Measurements from ENCODE around the gene DPEP3.
"Not testable (repeated sequence)": the region's sequence is repeated elsewhere in the genome, so short reads cannot be mapped to it uniquely, and the experiment has no call there.

Gene DPEP3

DNA sequence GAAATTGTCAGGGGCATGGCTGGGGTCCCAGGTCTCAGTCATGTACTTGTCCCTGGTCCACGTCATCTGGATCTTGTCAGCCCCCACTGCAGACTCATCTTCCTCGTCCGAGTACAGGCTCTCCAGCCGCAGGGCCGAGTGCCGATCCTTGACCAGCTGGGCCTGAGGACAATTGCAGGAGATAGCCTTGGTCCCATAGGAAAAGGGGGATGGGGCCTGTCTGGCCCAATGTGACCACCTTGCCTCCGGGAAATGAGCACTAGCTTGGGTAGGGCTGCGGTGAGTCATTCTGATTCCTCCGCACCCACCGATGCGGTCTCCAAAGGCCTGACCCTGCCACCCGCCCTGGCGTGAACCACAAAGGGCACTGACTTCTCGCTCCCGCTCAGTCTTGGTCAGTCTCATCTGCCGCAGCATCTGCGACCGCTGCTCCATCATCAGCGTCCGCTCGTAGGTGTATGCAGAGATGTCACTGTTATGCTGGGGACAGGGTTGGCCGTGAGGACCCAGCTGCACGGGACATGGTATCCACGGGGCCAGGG lies 34.8 kb downstream of the DPEP3 start:
- DNase-seq (ENCODE audit: low read depth in 2 of 2), result no peak

DNA sequence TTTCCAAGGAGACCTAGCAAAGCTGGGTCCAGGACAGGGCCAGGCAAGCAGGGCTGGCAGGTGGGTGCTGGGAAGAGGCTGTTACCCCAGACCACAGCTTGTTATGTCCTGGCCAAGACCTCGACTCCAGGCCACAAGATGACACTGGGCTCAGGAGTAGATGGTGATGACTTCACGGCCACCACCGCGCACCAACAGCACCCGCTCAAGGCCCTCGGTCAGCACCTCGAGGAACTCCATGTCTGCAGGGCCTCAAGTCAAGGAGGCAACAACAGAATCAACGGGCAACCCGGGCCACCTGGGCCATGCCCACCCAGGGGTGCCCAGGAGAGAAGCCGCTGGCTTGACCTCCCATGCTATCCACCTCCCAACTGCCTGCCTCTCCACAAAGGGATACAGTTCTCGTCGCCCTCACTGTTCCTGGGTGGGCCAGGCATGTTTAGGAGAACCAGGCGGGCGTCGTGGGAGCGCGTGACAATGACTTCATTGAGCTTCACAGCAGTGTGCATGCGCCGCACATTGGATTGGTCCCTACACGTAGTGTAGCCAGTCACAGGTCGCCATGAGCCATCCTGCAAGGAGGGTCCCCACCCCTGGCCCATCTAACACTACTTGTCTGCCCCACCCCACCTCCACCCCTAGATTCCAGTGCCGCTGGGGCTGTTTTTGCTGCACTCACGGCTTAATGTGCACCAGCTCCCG lies 35.5 kb downstream of the DPEP3 start:
- no peak for DNase-seq (ENCODE audit: low read depth in 2 of 2)

DNA sequence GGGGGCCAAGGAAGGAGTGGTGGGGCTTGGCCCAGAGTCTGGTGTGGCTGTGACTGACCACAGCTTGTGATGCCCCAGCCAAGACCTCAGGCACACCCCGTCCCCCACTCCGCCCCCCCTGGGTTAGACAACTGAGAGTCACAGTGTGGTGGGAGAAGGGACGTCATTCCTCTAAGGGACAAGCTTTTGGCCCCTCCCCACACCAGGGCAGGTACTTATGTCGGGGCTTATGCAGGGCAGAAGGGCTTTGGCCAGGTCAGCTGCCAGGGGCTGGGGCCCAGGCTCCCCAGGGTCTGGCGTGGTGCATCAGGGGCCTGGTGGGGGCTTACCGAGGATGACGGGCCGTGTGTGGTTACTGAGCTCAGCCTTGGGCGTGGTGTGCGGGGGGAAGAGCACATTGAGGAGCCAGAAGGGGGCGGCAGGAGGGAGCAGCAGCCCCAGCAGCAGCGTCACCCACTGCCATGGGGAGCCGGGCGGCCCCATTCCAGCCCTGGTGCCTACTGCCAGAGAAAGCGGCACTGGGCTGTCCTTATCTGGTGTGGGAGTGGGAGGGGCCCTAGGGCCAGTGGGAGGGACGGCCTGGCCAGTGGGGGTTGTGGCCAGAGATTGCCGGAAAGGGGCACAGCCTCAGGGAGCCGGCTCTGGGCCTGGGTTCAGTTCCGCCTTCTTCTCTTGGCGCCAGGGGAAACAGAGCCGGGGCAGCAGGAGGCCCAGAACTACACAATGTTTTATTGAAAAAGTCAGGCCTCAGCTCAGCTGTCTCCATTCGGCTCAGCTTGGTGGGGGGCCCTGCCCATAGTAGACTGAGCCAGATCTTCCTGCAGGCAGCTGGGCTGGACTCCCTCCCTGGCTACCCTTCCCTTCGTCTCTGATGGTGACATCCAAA lies 36.4 kb downstream of the DPEP3 start, which contains the start of gene LCAT:
Gene LCAT, minus strand, starts transcription at position 502 of the 886 bp plus-strand sequence. Its CDS starts 19 bp downstream, at position 483.
- DNase-seq (ENCODE audit: low read depth in 2 of 2), result no peak

DNA sequence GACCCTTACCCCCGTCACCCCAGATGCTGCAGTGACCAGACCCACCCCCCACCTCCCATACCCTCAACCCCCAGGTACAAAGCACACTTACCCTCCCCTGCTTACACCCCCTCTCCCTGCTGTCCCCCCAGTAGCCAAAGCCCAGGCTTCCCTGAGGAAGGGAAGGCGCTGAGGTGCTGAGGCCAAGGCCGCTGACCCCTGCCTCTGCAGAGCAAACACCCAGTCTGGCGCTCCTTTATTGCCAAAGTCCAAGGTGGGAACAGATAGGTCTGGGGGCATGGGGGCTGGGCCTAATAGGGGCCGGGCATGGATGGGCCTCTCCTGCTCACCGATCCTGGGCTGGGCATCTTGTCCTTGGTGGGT lies 37.1 kb downstream of the DPEP3 start:
- no peak for DNase-seq (ENCODE audit: low read depth in 2 of 2)

DNA sequence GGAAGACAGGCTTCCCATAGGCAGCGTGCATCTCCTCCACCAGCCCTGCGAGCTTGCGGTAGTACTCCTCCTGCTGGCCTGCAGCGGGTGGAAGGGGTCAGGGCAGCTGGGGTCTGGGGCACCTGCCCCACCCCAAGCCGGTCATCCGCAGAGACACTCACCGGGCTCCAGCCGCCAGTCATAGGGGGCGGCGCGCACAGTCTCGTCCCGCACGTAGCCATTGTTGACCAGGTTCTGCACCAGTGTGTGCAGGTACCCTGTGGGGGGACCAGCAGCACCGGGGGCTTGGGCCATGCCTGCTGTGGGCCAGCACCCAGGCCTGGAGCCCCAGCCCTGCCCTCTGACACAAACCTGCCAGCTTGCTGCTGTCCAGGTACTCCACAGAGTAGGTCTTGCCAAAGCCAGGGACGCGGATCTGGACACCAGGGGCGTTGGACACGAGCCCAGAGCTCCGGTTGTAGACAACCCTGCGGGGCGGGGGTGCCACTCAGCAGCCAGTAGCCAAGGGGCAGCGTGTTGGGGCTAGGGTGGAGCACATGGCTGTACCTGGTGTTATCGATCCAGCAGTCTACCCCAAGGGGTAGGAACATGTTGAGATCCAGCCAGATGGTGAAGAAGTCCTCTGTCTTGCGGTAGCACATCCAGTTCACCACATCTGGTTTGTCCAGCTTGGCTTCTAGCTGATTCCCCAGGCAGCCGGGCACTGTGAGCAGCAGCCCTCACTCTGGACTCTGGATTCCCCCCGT lies 37.6 kb downstream of the DPEP3 start:
- no peak for DNase-seq (ENCODE audit: low read depth in 2 of 2)

DNA sequence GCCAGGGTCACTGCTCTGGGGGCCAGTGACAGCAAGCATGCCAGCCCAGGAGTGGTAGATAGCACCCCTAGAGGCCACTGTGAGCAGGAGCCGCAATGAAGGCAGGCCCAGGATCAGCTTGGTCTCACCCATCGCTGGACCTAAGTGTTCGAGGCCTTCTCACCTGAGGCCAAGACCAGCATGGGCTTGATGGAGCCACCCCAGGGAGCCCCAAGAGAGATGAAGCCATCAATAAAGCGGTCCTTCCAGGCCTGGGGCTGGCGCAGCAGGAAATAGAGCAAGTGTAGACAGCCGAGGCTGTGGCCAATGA lies 38.1 kb downstream of the DPEP3 start:
- no peak for DNase-seq (ENCODE audit: low read depth in 2 of 2)

DNA sequence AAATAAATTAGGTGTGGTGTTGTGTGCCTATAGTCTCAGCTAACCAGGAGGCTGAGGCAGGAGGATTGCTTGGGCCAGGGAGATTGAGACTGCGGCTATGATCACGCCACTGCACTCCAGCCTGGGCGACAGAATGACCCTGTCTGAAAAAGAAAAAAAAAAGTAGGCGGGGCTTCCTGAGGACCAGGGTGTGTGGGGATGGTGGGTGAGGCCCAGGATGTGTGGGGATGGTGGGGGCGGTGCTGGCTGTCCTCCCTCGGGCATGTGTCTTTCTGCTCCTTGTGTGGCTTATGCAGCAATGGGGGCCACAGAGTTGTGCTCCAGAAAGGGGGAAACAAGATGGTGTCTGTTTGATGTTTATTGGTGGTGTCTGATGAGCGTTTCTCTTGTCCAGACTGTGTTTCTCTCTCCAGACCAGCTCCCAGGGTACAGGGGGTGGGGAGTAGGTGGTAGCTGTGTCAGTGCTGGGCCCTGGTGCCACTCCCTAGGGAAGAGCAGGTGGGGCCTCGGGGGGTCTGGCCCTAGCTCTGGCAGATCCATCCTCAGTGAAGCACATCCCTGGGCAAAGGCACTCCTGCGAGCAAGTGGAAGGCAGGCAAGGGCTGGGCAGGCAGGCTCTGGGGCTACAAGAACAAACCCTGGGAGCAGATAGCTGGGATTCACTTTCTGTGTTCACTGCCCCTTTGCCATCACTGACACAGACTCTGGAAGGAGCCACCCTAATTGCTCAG lies 38.7 kb downstream of the DPEP3 start:
- no peak for DNase-seq (ENCODE audit: low read depth in 2 of 2)

DNA sequence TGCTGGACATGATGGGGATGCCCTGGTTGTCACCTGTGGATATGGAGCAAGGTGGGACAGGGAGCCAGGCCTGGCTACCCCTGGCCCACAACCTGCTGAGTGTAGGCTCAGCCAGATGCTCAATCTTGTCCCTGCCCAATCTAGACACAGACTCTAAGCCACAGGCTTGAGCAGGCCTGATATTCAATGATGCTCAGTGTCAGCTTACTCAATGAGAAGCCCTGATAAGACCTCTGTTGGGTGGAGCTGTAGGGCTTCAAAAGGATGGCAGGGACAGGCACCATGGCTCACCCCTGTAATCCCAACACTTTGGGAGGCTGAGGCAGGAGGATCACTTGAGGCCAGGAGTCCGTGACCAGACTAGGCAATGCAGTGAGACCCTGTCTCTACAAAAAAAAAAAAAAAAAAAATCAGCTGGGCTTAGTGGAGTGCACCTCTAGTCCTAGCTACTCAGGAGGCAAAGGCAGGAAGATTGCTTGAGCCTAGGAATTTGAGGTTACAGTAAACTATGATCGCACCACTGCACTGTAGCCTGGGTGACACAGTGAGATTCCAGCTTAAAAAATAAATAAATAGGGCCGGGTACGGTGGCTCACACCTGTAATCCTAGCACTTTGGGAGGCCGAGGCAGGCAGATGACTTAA lies 39.7 kb downstream of the DPEP3 start:
- DNase-seq (ENCODE audit: low read depth in 2 of 2), result no peak

DNA sequence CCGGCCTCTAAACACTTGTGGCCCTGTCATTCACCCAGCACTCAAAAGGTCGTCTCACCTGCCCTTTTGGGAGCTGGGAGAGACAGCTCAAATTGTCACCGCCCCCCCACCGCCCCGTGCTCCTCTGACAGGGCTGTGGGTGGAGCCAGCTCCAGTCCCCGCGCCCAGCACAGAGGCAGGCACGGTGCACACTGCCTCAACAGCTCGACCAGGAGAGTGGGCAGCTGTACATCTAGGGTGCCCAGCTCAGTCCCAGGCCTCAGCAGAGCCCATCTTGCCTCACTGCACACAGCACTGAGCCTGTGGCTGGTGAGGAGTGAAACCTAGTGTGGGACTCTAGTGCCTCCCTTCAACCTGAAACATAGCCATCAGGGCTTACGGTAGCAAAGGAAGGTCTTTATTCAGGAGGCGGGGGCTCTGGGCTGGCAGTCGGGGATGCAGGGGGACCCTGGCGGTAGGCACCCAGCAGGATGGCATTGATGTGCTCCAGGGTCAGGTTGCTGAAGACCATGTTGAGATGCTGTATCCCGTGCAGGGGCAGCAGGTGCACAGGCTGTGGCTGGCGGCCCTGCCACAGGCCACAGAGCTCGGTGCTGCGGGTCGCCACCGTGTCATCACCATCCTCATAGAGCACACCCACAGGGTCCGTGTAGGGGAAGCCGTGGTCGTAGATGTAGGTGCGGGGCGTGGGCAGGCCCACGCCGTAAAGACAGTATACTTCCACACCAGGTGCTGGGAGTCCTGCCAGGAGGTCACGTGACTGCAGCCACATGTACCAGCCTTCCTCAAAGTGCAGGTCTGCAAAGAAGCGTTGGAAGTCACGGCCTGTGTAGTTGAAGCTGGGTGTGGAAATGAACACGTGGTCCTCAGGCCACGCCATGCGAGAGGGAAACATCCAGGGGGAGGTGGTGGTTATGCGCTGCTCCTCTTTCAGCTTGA lies 40.5 kb downstream of the DPEP3 start:
- DNase-seq (ENCODE audit: low read depth in 2 of 2), result peak in 1 of 2 donors; percentile 26

DNA sequence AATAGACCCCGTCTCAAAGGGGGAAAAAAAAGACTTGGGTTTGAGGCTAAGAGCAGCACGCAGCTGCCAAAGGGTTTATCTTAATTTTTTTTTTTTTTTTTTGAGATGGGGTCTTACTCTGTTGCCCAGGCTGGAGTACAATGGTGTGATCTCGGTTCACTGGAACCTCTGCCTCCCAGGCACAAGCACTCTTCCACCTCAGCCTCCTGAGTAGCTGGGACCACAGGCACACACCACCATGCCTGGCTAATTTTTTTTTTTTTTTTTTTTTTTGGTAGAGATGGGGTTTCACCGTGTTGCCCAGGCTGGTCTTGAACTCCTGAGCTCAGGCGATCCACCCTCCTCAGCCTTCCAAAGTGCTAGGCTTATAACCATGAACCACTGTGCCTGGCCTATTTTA lies 42.6 kb downstream of the DPEP3 start:
- DNase-seq (ENCODE audit: low read depth in 2 of 2), result not testable (repeated sequence)

DNA sequence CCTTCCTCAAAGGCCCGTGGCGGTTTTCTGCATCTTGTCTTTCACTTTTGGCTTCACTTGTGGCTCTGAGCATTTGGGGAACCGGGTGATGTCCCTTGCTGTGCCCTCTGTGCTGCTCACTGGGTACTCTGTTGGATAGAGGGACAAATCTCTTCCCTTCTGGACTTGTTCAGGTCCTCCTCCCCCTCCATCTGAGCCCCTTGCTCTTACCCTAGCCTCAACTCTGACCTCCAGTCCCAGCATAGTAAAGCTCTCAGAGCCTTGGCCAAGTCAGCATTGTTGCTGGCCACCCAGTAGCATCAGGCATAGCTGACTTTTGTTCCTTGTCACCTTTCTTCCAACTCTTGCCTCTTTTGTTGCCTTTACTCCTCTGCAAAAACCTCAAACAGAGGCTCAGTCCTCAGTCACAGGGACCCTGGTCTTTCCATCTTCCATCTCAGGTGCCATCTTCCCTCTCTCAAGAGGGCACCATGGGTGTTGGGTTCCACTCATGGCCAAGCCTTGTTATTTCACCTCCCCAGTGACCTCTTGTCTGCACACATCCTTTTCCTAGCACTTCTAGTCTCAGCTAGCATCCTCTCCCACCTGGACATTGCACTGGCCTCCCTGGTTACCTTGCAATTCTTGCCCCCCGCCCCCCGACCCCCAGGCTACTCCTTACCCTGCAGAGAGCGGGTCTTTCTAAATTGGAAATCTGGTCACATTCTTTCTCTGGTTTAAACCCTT lies 43.3 kb downstream of the DPEP3 start:
- DNase-seq (ENCODE audit: low read depth in 2 of 2), result peak; percentile 67 to 76

DNA sequence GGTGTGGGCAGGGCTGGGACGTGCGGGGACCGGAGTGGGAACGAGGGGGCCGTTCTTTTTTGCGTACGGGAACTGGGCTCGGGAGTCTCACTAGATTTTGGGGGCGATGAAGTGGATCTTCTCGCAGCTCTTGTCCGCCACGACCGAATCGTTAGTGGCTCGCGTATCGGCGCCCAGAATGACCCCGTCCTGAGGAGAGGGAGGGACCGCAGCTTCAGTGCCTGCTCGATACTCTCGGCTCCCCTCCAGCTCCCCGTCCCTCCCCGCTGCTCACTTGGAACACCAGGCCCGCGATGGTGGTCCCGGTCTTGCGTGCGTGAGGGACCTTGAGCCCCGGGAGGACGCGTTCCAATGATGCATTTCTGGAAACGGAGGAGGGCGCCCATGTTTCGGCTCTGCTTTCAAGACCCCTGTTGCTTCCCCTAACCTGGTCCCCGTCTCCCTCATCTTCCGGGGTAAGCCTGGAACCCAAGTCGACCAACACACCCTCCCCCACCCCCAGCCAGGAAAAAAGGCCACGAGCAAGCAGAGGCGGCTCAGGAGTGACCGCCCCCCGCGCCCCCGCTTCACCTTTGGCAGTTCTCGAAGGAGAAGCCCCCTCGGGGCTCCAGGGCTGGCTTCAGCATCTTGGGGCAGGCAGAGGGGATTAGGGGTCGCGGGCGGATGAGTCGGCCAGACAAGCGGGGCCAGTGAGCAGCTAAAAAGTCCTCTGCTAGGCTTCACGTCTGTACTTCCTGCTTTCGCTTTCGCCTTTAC lies 44.0 kb downstream of the DPEP3 start, which contains the start of gene PSMB10:
Gene PSMB10, minus strand, starts transcription at position 727 of the 756 bp plus-strand sequence. Its CDS starts 101 bp downstream, at position 626.
- DNase-seq (ENCODE audit: low read depth in 2 of 2), result no peak

DNA sequence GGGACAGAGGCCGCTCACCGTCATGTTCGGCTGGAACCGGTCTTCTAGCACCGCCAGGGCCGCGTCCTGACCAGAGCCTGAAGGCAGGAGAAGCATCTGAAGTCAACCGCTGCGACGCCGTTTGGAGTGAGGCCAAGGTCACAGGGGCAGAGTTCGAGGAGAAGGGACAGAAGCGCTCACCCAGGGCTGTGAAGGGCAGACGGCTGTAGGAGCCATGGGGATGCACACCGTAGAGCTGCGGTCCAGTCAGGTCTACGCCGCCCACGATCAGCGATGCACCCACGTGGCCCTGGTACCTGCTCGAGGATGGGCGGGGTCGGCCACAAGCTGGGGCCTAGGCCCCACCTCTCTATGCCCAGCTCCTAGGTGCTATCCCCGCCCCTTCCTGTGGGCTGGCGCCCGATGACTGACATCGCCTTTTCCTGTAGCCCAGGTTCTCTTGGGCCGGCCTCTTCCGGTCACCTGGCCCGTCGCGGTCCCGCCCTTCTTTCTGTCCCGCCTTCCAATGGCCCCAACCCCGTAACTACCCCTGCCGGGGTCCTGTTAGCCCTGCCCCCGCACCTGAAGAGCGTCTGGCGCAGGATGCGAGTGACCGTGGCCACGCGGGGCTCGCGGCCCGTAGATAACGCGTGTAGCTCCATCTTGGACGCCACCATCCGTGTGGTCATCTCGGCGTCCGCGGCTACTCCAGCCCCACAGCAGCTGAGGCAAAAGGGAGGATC lies 44.7 kb downstream of the DPEP3 start:
- DNase-seq (ENCODE audit: low read depth in 2 of 2), result peak; percentile 93 to 95

DNA sequence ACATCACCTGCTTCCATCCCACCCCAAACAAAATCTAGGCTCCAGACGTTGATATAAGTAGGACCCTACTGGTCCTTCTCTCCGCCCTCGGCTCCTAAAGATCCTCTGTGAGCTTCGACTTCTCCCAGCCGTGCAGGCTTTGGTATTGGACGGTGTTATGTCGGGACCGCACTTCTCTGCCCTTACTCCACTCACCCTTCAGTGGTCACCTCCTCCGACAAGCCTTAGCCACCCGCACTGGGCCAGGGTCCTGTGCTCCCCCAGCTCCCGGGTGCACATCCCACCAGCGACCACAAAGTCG lies 45.2 kb downstream of the DPEP3 start:
- no peak for DNase-seq (ENCODE audit: low read depth in 2 of 2)

DNA sequence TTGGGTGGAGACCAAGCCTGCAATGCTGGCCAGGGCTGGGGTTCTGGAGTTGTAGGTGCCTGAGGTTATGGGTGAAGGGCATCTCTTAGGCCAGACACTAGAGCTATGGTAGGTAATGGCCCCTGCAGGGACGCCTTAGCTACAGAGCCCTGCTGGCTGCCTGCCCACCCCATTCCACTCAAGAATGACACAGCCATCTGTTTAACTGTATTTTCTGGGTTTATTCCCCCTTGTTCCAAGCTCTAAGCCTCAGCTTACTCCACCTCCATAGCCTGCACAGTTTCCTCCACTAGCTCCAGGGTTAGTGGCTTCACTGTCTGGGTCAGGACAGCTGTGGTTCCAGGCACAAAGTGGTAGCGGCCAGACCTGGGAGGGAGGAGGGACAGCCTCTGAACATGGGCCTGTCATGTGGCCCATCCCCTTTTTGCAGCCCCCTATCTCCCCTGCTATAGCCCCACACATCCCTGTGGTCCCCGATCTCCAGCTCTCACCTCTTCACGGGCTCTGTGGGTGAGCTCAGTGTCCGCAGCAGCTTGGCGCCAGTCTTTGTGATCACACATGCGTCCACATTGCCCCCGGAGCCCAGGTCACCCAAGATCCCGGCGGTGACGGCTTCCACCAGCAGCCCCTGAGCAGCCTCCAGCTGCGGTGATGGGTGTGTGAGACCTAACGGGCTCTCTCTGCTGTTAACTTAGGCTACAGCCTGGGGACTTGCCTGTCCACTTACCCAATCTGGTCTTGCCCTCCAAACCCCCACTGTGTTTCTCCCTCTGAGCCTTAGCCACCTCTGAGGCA lies 45.8 kb downstream of the DPEP3 start:
- DNase-seq (ENCODE audit: low read depth in 2 of 2), result no peak

DNA sequence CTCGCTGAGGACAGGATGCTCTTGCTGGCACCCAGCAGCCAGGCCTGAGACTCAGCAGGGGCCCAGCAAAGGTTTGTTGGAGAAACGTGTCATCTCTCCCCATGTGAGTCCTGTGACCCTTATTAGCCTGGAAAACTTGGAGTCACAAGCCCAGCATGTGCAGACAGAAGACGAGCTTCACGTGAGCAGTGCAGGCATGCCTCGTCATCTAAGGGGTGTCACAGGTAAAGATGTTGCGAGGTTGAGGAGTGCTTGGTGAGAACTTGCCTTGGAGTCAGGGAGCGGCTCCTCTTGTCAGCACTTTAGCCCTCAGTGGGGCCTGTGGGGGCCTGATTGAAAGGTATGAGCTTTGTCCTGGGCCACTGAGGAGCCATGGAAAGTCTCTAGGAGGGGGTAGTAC lies 46.5 kb downstream of the DPEP3 start:
- no peak for DNase-seq (ENCODE audit: low read depth in 2 of 2)

DNA sequence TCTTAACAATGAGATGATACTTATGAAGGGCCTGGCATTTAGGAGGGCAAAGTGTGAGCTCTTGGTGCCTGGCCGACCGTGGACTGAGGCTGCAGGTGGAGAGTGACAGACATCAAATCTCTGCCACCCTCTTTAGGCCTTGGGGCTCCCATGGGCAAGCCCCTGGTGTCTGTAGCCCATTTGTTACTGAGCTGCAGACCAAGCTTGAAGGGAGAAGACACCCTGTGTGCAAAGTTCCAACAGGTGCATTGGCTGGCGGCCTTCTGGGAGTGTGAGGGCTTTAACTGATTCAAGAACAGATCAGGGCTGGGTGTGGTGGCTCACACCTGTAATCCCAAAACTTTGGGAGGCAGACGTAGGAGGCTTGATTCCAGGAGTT lies 47.8 kb downstream of the DPEP3 start:
- no peak for DNase-seq (ENCODE audit: low read depth in 2 of 2)

All from stimulated activated CD8-positive, alpha-beta memory T cell treated with anti-CD3 and anti-CD28 coated beads, Interleukin-7, amount 100 ng/mL, for 4 hours (primary cell).